Astrocyte (in vitro differentiated cells and primary cell): ENCODE data around the gene LIMS1. TPM values are rescaled to one million over a fixed set of nuclear protein-coding genes. Genes with fewer than 3 reads are reported as not detected.

Experiments used
- DNase-seq: peaks from one replicate; pipeline ENCODE4 v3.0.0-alpha.2; 2010; ENCODE audit warnings: low read depth
- FAIRE-seq: peaks from 2 replicates; lab custom pipeline; 2011; peaks lifted over from hg19 to GRCh38; lab: Jason Lieb, UNC
- H2AFZ ChIP-seq: 2 replicates; pipeline ENCODE4 v1.6.0; 2012; ENCODE audit warnings: low read depth, low read length, inconsistent platforms
- H3K27ac ChIP-seq: 2 replicates; pipeline ENCODE4 v1.5.1; 2011; ENCODE audit warnings: low read depth, low read length, inconsistent platforms
- H3K27me3 ChIP-seq: 2 replicates; pipeline ENCODE4 v1.6.0; 2011; ENCODE audit warnings: low read length, inconsistent platforms; ENCODE audit not compliant: insufficient read depth
- H3K36me3 ChIP-seq: 2 replicates; pipeline ENCODE4 v1.5.1; 2011; ENCODE audit warnings: low read length, inconsistent platforms; ENCODE audit not compliant: insufficient read depth
- H3K4me1 ChIP-seq: 2 replicates; pipeline ENCODE4 v1.5.1; 2011; ENCODE audit warnings: low read length, inconsistent platforms; ENCODE audit not compliant: insufficient read depth
- H3K4me2 ChIP-seq: 2 replicates; pipeline ENCODE4 v1.6.0; 2012; ENCODE audit warnings: low read length, inconsistent platforms
- H3K4me3 ChIP-seq: 2 replicates; pipeline ENCODE4 v1.5.1; 2011; ENCODE audit warnings: low read depth, mild to moderate bottlenecking, low read length, inconsistent platforms; ENCODE audit not compliant: insufficient read depth
- H3K79me2 ChIP-seq: 2 replicates; pipeline ENCODE4 v1.6.0; 2012; ENCODE audit warnings: mild to moderate bottlenecking, low read length, inconsistent platforms; ENCODE audit not compliant: insufficient read depth
- H3K9ac ChIP-seq: 2 replicates; pipeline ENCODE4 v1.6.0; 2012; ENCODE audit warnings: mild to moderate bottlenecking, low read length, inconsistent platforms
- H3K9me3 ChIP-seq: 2 replicates; pipeline ENCODE4 v1.5.1; 2012; ENCODE audit warnings: low read depth, mild to moderate bottlenecking, low read length, inconsistent platforms; ENCODE audit not compliant: insufficient read depth
- H4K20me1 ChIP-seq: 2 replicates; pipeline ENCODE4 v1.6.0; 2012; ENCODE audit warnings: low read length, inconsistent platforms; ENCODE audit not compliant: insufficient read depth
- H3K27ac Mint-ChIP-seq: one replicate; pipeline ENCODE4 v1.8.0; 2021; ENCODE audit warnings: mild to moderate bottlenecking, mixed read lengths; ENCODE audit not compliant: unreplicated experiment
- H3K27me3 Mint-ChIP-seq: one replicate; pipeline ENCODE4 v1.8.0; 2021; ENCODE audit warnings: low read depth, mixed read lengths; ENCODE audit not compliant: unreplicated experiment
- H3K36me3 Mint-ChIP-seq: one replicate; pipeline ENCODE4 v1.8.0; 2021; ENCODE audit warnings: low read depth, mixed read lengths; ENCODE audit not compliant: unreplicated experiment
- H3K4me1 Mint-ChIP-seq: one replicate; pipeline ENCODE4 v1.8.0; 2021; ENCODE audit warnings: low read depth, mixed read lengths; ENCODE audit not compliant: unreplicated experiment
- H3K4me3 Mint-ChIP-seq: one replicate; pipeline ENCODE4 v1.8.0; 2021; ENCODE audit warnings: mild to moderate bottlenecking, moderate library complexity, mixed read lengths; ENCODE audit not compliant: unreplicated experiment
- H3K9me3 Mint-ChIP-seq: one replicate; pipeline ENCODE4 v1.8.0; 2021; ENCODE audit warnings: mild to moderate bottlenecking, mixed read lengths; ENCODE audit not compliant: unreplicated experiment
- EZH2 ChIP-seq: IDR thresholded peaks from 2 replicates; pipeline ENCODE4 v1.6.1; 2012; ENCODE audit warnings: mild to moderate bottlenecking, low read length, inconsistent platforms; ENCODE audit not compliant: insufficient read depth
- total RNA-seq: library from RNA; stranded (reverse); gene quantifications from 2 replicates; pipeline ENCODE4 v1.2.1, GENCODE V29; 2021
- TF ChIP-seq, protein P1 (sequence below): IDR thresholded peaks from 2 replicates; pipeline ENCODE4 v1.5.1; 2011; ENCODE audit warnings: low read depth, mild to moderate bottlenecking, inconsistent platforms, low read length, moderate library complexity; ENCODE audit not compliant: insufficient read depth

LIMS1 gene
- total RNA-seq, 1 donor from 2014 or later: 205 TPM

DNA sequence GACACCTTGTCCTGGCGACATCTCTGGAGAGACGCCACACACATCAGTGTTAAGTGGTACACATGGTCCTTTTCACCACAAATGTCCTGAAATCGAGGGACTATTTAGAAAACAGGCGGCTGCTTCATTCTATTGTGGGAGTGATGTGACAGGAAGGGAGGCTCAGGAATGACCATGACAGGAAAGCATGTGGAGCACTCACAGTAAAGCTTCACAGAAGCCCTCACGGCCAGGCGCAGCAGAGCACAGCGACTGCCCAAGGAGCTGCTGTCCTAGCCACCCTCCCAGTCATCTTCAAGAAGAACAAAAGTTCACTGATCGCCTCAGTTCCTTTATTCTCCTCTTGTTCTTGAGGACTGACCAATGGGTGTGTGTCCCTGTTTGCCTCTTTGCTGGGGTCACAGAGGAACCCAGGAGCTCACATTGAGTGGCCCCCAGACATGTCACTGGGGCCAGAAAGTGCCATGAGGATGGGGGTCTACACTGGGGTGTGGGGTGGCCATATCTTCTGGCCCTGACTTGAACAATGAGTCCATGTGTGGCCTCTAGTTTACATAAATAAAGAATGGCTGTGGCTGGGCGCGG, 100.4 kb downstream of the LIMS1 start:
- Histone ChIP-seq H3K4me2 (peak overlapping the region; percentile 17), H3K27ac (peak overlapping the region; percentile 43), H3K79me2 (peaks cover 89% of the 10 kb centered on the region), H2AFZ (no peak overlapping the region), H3K9me3 (no peaks in the 10 kb centered on the region), H3K36me3 (no peaks in the 10 kb centered on the region), H3K27me3 (no peaks in the 10 kb centered on the region), H4K20me1 (peaks cover 59% of the 10 kb centered on the region), H3K4me3 (no peak overlapping the region), H3K4me1 (peaks cover 49% of the 10 kb centered on the region), H3K9ac (peak overlapping the region; percentile 6)
- DNase-seq (no peak), FAIRE-seq (no peak)
- Mint-ChIP-seq H3K9me3 (no peaks in the 10 kb centered on the region), H3K4me3 (no peak overlapping the region), H3K27ac (peak overlapping the region; percentile 66), H3K27me3 (no peaks in the 10 kb centered on the region), H3K4me1 (peaks cover 87% of the 10 kb centered on the region), H3K36me3 (peaks cover 16% of the 10 kb centered on the region)
- TF ChIP-seq, protein P1, sequence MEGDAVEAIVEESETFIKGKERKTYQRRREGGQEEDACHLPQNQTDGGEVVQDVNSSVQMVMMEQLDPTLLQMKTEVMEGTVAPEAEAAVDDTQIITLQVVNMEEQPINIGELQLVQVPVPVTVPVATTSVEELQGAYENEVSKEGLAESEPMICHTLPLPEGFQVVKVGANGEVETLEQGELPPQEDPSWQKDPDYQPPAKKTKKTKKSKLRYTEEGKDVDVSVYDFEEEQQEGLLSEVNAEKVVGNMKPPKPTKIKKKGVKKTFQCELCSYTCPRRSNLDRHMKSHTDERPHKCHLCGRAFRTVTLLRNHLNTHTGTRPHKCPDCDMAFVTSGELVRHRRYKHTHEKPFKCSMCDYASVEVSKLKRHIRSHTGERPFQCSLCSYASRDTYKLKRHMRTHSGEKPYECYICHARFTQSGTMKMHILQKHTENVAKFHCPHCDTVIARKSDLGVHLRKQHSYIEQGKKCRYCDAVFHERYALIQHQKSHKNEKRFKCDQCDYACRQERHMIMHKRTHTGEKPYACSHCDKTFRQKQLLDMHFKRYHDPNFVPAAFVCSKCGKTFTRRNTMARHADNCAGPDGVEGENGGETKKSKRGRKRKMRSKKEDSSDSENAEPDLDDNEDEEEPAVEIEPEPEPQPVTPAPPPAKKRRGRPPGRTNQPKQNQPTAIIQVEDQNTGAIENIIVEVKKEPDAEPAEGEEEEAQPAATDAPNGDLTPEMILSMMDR: no peak
- TF ChIP-seq EZH2: no peak

- FAIRE-seq: no peak
- Mint-ChIP-seq H3K27me3 (no peaks in the 10 kb centered on the region), H3K4me3 (peak overlapping the region; percentile 30), H3K36me3 (peaks cover 12% of the 10 kb centered on the region), H3K27ac (peak overlapping the region; percentile 88), H3K4me1 (peaks cover 91% of the 10 kb centered on the region), H3K9me3 (no peaks in the 10 kb centered on the region)
- Histone ChIP-seq H3K4me2 (peak overlapping the region; percentile 72), H3K27ac (peak overlapping the region; percentile 93), H3K36me3 (no peaks in the 10 kb centered on the region), H3K4me3 (no peak overlapping the region), H3K9me3 (no peaks in the 10 kb centered on the region), H2AFZ (no peak overlapping the region), H3K9ac (peak overlapping the region; percentile 80), H4K20me1 (peaks cover 49% of the 10 kb centered on the region), H3K4me1 (peaks cover 60% of the 10 kb centered on the region), H3K79me2 (peaks cover 87% of the 10 kb centered on the region), H3K27me3 (no peaks in the 10 kb centered on the region)
- no peak for DNase-seq
- TF ChIP-seq EZH2: no peak
- TF ChIP-seq, protein P1: no peak
Measured at GRCh38 chr2:108635630-108636354, 101.5 kb downstream of the LIMS1 start.

DNA sequence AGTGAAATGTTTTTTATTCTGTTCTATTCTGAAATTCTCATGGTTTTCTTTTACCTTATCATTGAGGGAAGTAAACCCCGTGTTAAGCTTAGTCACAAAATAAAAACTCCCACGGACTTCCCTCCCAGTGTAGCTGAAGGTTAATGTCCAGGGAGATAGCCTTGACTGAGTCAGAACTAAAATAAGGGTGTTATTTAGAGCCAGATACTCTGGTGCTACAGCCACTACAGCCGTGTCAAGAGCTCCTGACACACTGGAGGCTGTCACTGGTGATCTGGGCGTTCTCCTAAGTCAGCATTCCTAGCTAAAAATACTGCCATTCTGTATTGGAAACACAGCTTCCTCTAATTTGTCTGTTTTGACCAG, 103.0 kb downstream of the LIMS1 start:
- H3K4me3 Mint-ChIP-seq: no peak overlapping the region
- H3K27ac ChIP-seq: peak overlapping the region; percentile 93
- no peaks in the 10 kb centered on the region for H3K9me3 Mint-ChIP-seq
- peak overlapping the region; percentile 72 for H3K4me2 ChIP-seq
- DNase-seq (peak; percentile 97), FAIRE-seq (no peak)
- peak overlapping the region; percentile 94 for H3K27ac Mint-ChIP-seq
- no peak overlapping the region for H2AFZ ChIP-seq
- H3K9me3 ChIP-seq: no peaks in the 10 kb centered on the region
- H3K27me3 ChIP-seq: no peaks in the 10 kb centered on the region
- TF ChIP-seq, protein P1: no peak
- TF ChIP-seq EZH2: no peak
- H3K79me2 ChIP-seq: peaks cover 83% of the 10 kb centered on the region
- H3K36me3 ChIP-seq: no peaks in the 10 kb centered on the region
- H3K4me3 ChIP-seq: no peak overlapping the region
- peaks cover 5% of the 10 kb centered on the region for H3K36me3 Mint-ChIP-seq
- H3K9ac ChIP-seq: peak overlapping the region; percentile 80
- H3K4me1 ChIP-seq: peaks cover 72% of the 10 kb centered on the region
- H3K27me3 Mint-ChIP-seq: no peaks in the 10 kb centered on the region
- peaks cover 87% of the 10 kb centered on the region for H3K4me1 Mint-ChIP-seq
- H4K20me1 ChIP-seq: peaks cover 35% of the 10 kb centered on the region
